Astrocyte (in vitro differentiated cells and primary cell): ENCODE measurements around the gene SNRPA. TPM values are rescaled to one million over a fixed set of nuclear protein-coding genes. Genes with fewer than 3 reads are reported as not detected.

Source experiments
- DNase-seq: peaks from one replicate; pipeline ENCODE4 v3.0.0-alpha.2; 2010; ENCODE audit warnings: low read depth
- FAIRE-seq: peaks from 2 replicates; lab custom pipeline; 2011; peaks lifted over from hg19 to GRCh38; lab: Jason Lieb, UNC
- H2AFZ ChIP-seq: 2 replicates; pipeline ENCODE4 v1.6.0; 2012; ENCODE audit warnings: low read depth, low read length, inconsistent platforms
- H3K27ac ChIP-seq: 2 replicates; pipeline ENCODE4 v1.5.1; 2011; ENCODE audit warnings: low read depth, low read length, inconsistent platforms
- H3K27me3 ChIP-seq: 2 replicates; pipeline ENCODE4 v1.6.0; 2011; ENCODE audit warnings: low read length, inconsistent platforms; ENCODE audit not compliant: insufficient read depth
- H3K36me3 ChIP-seq: 2 replicates; pipeline ENCODE4 v1.5.1; 2011; ENCODE audit warnings: low read length, inconsistent platforms; ENCODE audit not compliant: insufficient read depth
- H3K4me1 ChIP-seq: 2 replicates; pipeline ENCODE4 v1.5.1; 2011; ENCODE audit warnings: low read length, inconsistent platforms; ENCODE audit not compliant: insufficient read depth
- H3K4me2 ChIP-seq: 2 replicates; pipeline ENCODE4 v1.6.0; 2012; ENCODE audit warnings: low read length, inconsistent platforms
- H3K4me3 ChIP-seq: 2 replicates; pipeline ENCODE4 v1.5.1; 2011; ENCODE audit warnings: low read depth, mild to moderate bottlenecking, low read length, inconsistent platforms; ENCODE audit not compliant: insufficient read depth
- H3K79me2 ChIP-seq: 2 replicates; pipeline ENCODE4 v1.6.0; 2012; ENCODE audit warnings: mild to moderate bottlenecking, low read length, inconsistent platforms; ENCODE audit not compliant: insufficient read depth
- H3K9ac ChIP-seq: 2 replicates; pipeline ENCODE4 v1.6.0; 2012; ENCODE audit warnings: mild to moderate bottlenecking, low read length, inconsistent platforms
- H3K9me3 ChIP-seq: 2 replicates; pipeline ENCODE4 v1.5.1; 2012; ENCODE audit warnings: low read depth, mild to moderate bottlenecking, low read length, inconsistent platforms; ENCODE audit not compliant: insufficient read depth
- H4K20me1 ChIP-seq: 2 replicates; pipeline ENCODE4 v1.6.0; 2012; ENCODE audit warnings: low read length, inconsistent platforms; ENCODE audit not compliant: insufficient read depth
- H3K27ac Mint-ChIP-seq: one replicate; pipeline ENCODE4 v1.8.0; 2021; ENCODE audit warnings: mild to moderate bottlenecking, mixed read lengths; ENCODE audit not compliant: unreplicated experiment
- H3K27me3 Mint-ChIP-seq: one replicate; pipeline ENCODE4 v1.8.0; 2021; ENCODE audit warnings: low read depth, mixed read lengths; ENCODE audit not compliant: unreplicated experiment
- H3K36me3 Mint-ChIP-seq: one replicate; pipeline ENCODE4 v1.8.0; 2021; ENCODE audit warnings: low read depth, mixed read lengths; ENCODE audit not compliant: unreplicated experiment
- H3K4me1 Mint-ChIP-seq: one replicate; pipeline ENCODE4 v1.8.0; 2021; ENCODE audit warnings: low read depth, mixed read lengths; ENCODE audit not compliant: unreplicated experiment
- H3K4me3 Mint-ChIP-seq: one replicate; pipeline ENCODE4 v1.8.0; 2021; ENCODE audit warnings: mild to moderate bottlenecking, moderate library complexity, mixed read lengths; ENCODE audit not compliant: unreplicated experiment
- H3K9me3 Mint-ChIP-seq: one replicate; pipeline ENCODE4 v1.8.0; 2021; ENCODE audit warnings: mild to moderate bottlenecking, mixed read lengths; ENCODE audit not compliant: unreplicated experiment
- CTCF ChIP-seq: IDR thresholded peaks from 2 replicates; pipeline ENCODE4 v1.5.1; 2011; ENCODE audit warnings: low read depth, mild to moderate bottlenecking, inconsistent platforms, low read length, moderate library complexity; ENCODE audit not compliant: insufficient read depth
- EZH2 ChIP-seq: IDR thresholded peaks from 2 replicates; pipeline ENCODE4 v1.6.1; 2012; ENCODE audit warnings: mild to moderate bottlenecking, low read length, inconsistent platforms; ENCODE audit not compliant: insufficient read depth
- total RNA-seq: library from RNA; stranded (reverse); gene quantifications from 2 replicates; pipeline ENCODE4 v1.2.1, GENCODE V29; 2021

The SNRPA gene
- total RNA-seq, 1 donor from 2014 or later, result 67.0 TPM

- Histone ChIP-seq H3K9ac (no peak overlapping the region), H3K79me2 (no peaks in the 10 kb centered on the region), H3K4me3 (no peak overlapping the region), H3K4me1 (peaks cover 2% of the 10 kb centered on the region), H3K9me3 (no peaks in the 10 kb centered on the region), H2AFZ (no peak overlapping the region), H3K27ac (no peak overlapping the region), H3K36me3 (peaks cover 13% of the 10 kb centered on the region), H4K20me1 (no peaks in the 10 kb centered on the region), H3K4me2 (no peak overlapping the region), H3K27me3 (no peaks in the 10 kb centered on the region)
- no peak for FAIRE-seq
- H3K27me3 Mint-ChIP-seq, result no peaks in the 10 kb centered on the region
- peaks cover 3% of the 10 kb centered on the region for H3K4me1 Mint-ChIP-seq
- no peak for DNase-seq
- no peak for TF ChIP-seq CTCF
- TF ChIP-seq EZH2, result no peak
- peaks cover 30% of the 10 kb centered on the region for H3K36me3 Mint-ChIP-seq
- no peak overlapping the region for H3K27ac Mint-ChIP-seq
- H3K4me3 Mint-ChIP-seq, result no peak overlapping the region
- H3K9me3 Mint-ChIP-seq, result no peaks in the 10 kb centered on the region
Observed at GRCh38 chr19:40739871-40740703, 10.9 kb upstream of the SNRPA start.

GRCh38 chr19:40740747-40741146 is 10.3 kb upstream of the SNRPA start:
- Mint-ChIP-seq H3K27me3 (no peaks in the 10 kb centered on the region), H3K4me3 (no peak overlapping the region), H3K9me3 (no peaks in the 10 kb centered on the region), H3K36me3 (peaks cover 25% of the 10 kb centered on the region), H3K4me1 (peaks cover 10% of the 10 kb centered on the region), H3K27ac (peak overlapping the region; percentile 58)
- Histone ChIP-seq H3K27ac (no peak overlapping the region), H3K4me1 (peaks cover 8% of the 10 kb centered on the region), H3K9me3 (no peaks in the 10 kb centered on the region), H3K9ac (no peak overlapping the region), H3K36me3 (peaks cover 10% of the 10 kb centered on the region), H3K27me3 (no peaks in the 10 kb centered on the region), H3K4me2 (no peak overlapping the region), H2AFZ (no peak overlapping the region), H3K79me2 (no peaks in the 10 kb centered on the region), H3K4me3 (no peak overlapping the region), H4K20me1 (no peaks in the 10 kb centered on the region)
- no peak for FAIRE-seq
- no peak for DNase-seq
- TF ChIP-seq CTCF, result no peak
- no peak for TF ChIP-seq EZH2
